Activated naive CD4-positive, alpha-beta T cell treated with Interleukin-2 at 50 U/mL for 16 hours (primary cell): ENCODE measurements around the gene SPIB.
"Not testable (repeated sequence)": the region's sequence is repeated elsewhere in the genome, so short reads cannot be mapped to it uniquely, and the experiment has no call there.

Experiments used
- DNase-seq: peaks from one replicate; pipeline ENCODE4 v3.0.0-alpha.2; 2020

The SPIB gene

GRCh38 chr19:50447750-50448149 lies 29.0 kb downstream of the SPIB start:
- no peak for DNase-seq

- DNase-seq = no peak
Observed at GRCh38 chr19:50449236-50449899, 30.6 kb downstream of the SPIB start.

- no peak for DNase-seq
Observed at GRCh38 chr19:50450369-50451222, 31.9 kb downstream of the SPIB start.

- no peak for DNase-seq
Observed at GRCh38 chr19:50451223-50451534, 32.4 kb downstream of the SPIB start.

GRCh38 chr19:50453243-50453642 lies 34.5 kb downstream of the SPIB start:
- no peak for DNase-seq

- no peak for DNase-seq
Observed at GRCh38 chr19:50455992-50456391, 37.3 kb downstream of the SPIB start.

GRCh38 chr19:50457300-50457699 lies 38.6 kb downstream of the SPIB start:
- DNase-seq = no peak

GRCh38 chr19:50458396-50459066 lies 39.8 kb downstream of the SPIB start:
- DNase-seq = no peak

GRCh38 chr19:50459067-50459456 lies 40.3 kb downstream of the SPIB start:
- DNase-seq = no peak

- no peak for DNase-seq
Observed at GRCh38 chr19:50459638-50460037, 40.9 kb downstream of the SPIB start.

- DNase-seq = peak; percentile 7
Observed at GRCh38 chr19:50460161-50460765, 41.5 kb downstream of the SPIB start.

GRCh38 chr19:50461066-50461875 lies 42.5 kb downstream of the SPIB start:
- DNase-seq = peak; percentile 61

GRCh38 chr19:50462970-50463369 lies 44.2 kb downstream of the SPIB start:
- no peak for DNase-seq

- DNase-seq = no peak
Observed at GRCh38 chr19:50464348-50464747, 45.6 kb downstream of the SPIB start.

- no peak for DNase-seq
Observed at GRCh38 chr19:50465000-50465399, 46.3 kb downstream of the SPIB start.

GRCh38 chr19:50465986-50466705 lies 47.4 kb downstream of the SPIB start:
- no peak for DNase-seq

GRCh38 chr19:50466706-50467039 lies 47.9 kb downstream of the SPIB start:
- DNase-seq = no peak

GRCh38 chr19:50467566-50467965 lies 48.8 kb downstream of the SPIB start:
- no peak for DNase-seq

GRCh38 chr19:50468818-50469217 lies 50.1 kb downstream of the SPIB start:
- no peak for DNase-seq

GRCh38 chr19:50473336-50473735 lies 54.6 kb downstream of the SPIB start:
- DNase-seq = not testable (repeated sequence)

GRCh38 chr19:50475101-50475568 lies 56.4 kb downstream of the SPIB start:
- DNase-seq = no peak

GRCh38 chr19:50475736-50476223 lies 57.0 kb downstream of the SPIB start:
- DNase-seq = no peak
